HG03159 (cell line): ENCODE results near the gene LRCH3.

Experiments used
- ATAC-seq: cut with Tn5 transposase; IDR thresholded peaks from one replicate; pipeline ENCODE4 v1.9.1; 2021; ENCODE audit warnings: mild to moderate bottlenecking, moderate library complexity; ENCODE audit not compliant: unreplicated experiment

LRCH3 gene

GRCh38 chr3:197791892-197792647 lies 1.0 kb downstream of the LRCH3 start:
- peak; percentile 16 for ATAC-seq

GRCh38 chr3:197793247-197793646 lies 2.2 kb downstream of the LRCH3 start:
- no peak for ATAC-seq

GRCh38 chr3:197794115-197794514 lies 3.1 kb downstream of the LRCH3 start:
- ATAC-seq = no peak

- ATAC-seq = no peak
Observed at GRCh38 chr3:197795200-197795599, 4.1 kb downstream of the LRCH3 start.

- no peak for ATAC-seq
Observed at GRCh38 chr3:197796087-197796486, 5.0 kb downstream of the LRCH3 start.

GRCh38 chr3:197798863-197799262 lies 7.8 kb downstream of the LRCH3 start:
- peak; percentile 55 for ATAC-seq

GRCh38 chr3:197800379-197800778 lies 9.3 kb downstream of the LRCH3 start:
- ATAC-seq = no peak

GRCh38 chr3:197801891-197802778 lies 11.1 kb downstream of the LRCH3 start:
- no peak for ATAC-seq

GRCh38 chr3:197802779-197803459 lies 11.9 kb downstream of the LRCH3 start:
- ATAC-seq = no peak

- ATAC-seq = no peak
Observed at GRCh38 chr3:197804511-197804910, 13.5 kb downstream of the LRCH3 start.

- no peak for ATAC-seq
Observed at GRCh38 chr3:197807969-197808587, 17.0 kb downstream of the LRCH3 start.

- ATAC-seq = no peak
Observed at GRCh38 chr3:197809356-197810020, 18.4 kb downstream of the LRCH3 start.

- ATAC-seq = no peak
Observed at GRCh38 chr3:197810901-197811300, 19.8 kb downstream of the LRCH3 start.

GRCh38 chr3:197811343-197811742 lies 20.3 kb downstream of the LRCH3 start:
- ATAC-seq = no peak

- no peak for ATAC-seq
Observed at GRCh38 chr3:197814372-197814771, 23.3 kb downstream of the LRCH3 start.

GRCh38 chr3:197820550-197821335 lies 29.7 kb downstream of the LRCH3 start:
- ATAC-seq = no peak

- ATAC-seq = no peak
Observed at GRCh38 chr3:197829397-197830045, 38.5 kb downstream of the LRCH3 start.

GRCh38 chr3:197830308-197830966 lies 39.4 kb downstream of the LRCH3 start:
- ATAC-seq = no peak

GRCh38 chr3:197830967-197831313 lies 39.9 kb downstream of the LRCH3 start:
- ATAC-seq = no peak
